HepG2 (cell line): ENCODE data around the gene LYPD3. TPM values are rescaled to one million over a fixed set of nuclear protein-coding genes. Genes with fewer than 3 reads are reported as not detected.
A peak's percentile ranks its signal among the peaks of the same experiment; 100 is the strongest.

ENCODE experiments used
- ATAC-seq: fragments of 200-7000 bp; cut with Tn5 transposase; 3 replicates; pipeline ENCODE4 v1.9.1; 2020; ENCODE audit warnings: mild to moderate bottlenecking, moderate library complexity
- Bru-seq: library from RNA; stranded (reverse); fragments of 400-500 nt; gene quantifications from one replicate; lab custom pipeline; 2021; lab: Mats Ljungman, UMichigan
- BruChase-seq, 2 experiments: library from RNA; stranded (reverse); fragments of 400-500 nt; gene quantifications; one replicate each; lab custom pipeline; 2021; lab: Mats Ljungman, UMichigan
- BruUV-seq: library from RNA; stranded (reverse); fragments of 400-500 nt; replicated peaks from 2 replicates; lab custom pipeline; 2021; lab: Mats Ljungman, UMichigan
- CTCF ChIA-PET: fragments of 300-600 bp; formaldehyde crosslinking; extraction: SDS; loops from one replicate; lab custom pipeline; 2021; ENCODE audit warnings: low total read pairs, inconsistent platforms, low intra/inter-chr PET ratio; lab: Yijun Ruan, JAX
- POLR2A ChIA-PET: fragments of 350-600 bp; sonication (Branson Sonifier 250); formaldehyde crosslinking; loops from one replicate; lab custom pipeline; 2020; ENCODE audit warnings: antibody characterized with exemption, inconsistent platforms; lab: Yijun Ruan, JAX
- DNase-seq: peaks from one replicate; pipeline ENCODE4 v3.0.0-alpha.2; 2015; ENCODE audit warnings: low spot score
- FAIRE-seq: peaks from 3 replicates; lab custom pipeline; 2011; peaks lifted over from hg19 to GRCh38; lab: Jason Lieb, UNC
- H2AFZ ChIP-seq: one replicate; pipeline ENCODE4 v1.6.1; 2011; ENCODE audit warnings: low read length, inconsistent platforms
- H3K27ac ChIP-seq: fragments of 300-600 bp; 3 replicates; pipeline ENCODE4 v1.8.0; 2011; ENCODE audit warnings: mixed run types, mild to moderate bottlenecking, mixed read lengths, low read length, inconsistent platforms; ENCODE audit not compliant: insufficient read depth; ENCODE audit errors: extremely low read length
- H3K27me3 ChIP-seq, 2 experiments: fragments of 200-600 bp in 1 of 2; 2 replicates in 1 of 2; 3 replicates in 1 of 2; pipeline versions ENCODE4 v1.6.0 to v1.8.0; 2011; ENCODE audit warnings: low read length in 2 of 2, mild to moderate bottlenecking in 2 of 2, moderate library complexity in 2 of 2, inconsistent platforms in 1 of 2; ENCODE audit not compliant: insufficient read depth in 2 of 2, control insufficient read depth in 1 of 2
- H3K36me3 ChIP-seq, 2 experiments: fragments of 200-600 bp in 1 of 2; replicated peaks in 1 of 2; 2 replicates in 1 of 2; 3 replicates in 1 of 2; pipeline versions ENCODE4 v1.5.1 to v1.8.0; 2011; ENCODE audit warnings: low read length in 2 of 2, inconsistent platforms in 1 of 2; ENCODE audit not compliant: insufficient read depth in 2 of 2, control insufficient read depth in 1 of 2
- H3K4me1 ChIP-seq: 2 replicates; pipeline ENCODE4 v1.5.1; 2012; ENCODE audit warnings: low read length, inconsistent platforms; ENCODE audit not compliant: insufficient read depth
- H3K4me2 ChIP-seq: 2 replicates; pipeline ENCODE4 v1.6.0; 2011; ENCODE audit warnings: low read depth, low read length, inconsistent platforms
- H3K4me3 ChIP-seq, 3 experiments: fragments of 200-600 bp in 1 of 3; sonication (generic), shearing (Covaris generic) in 1 of 3; replicated peaks in 1 of 3; 2 replicates each; pipeline ENCODE4 v1.5.1; 2011 to 2016; ENCODE audit warnings: low read length in 3 of 3, inconsistent platforms in 2 of 3, low read depth in 2 of 3, mild to moderate bottlenecking in 2 of 3, control low read depth in 1 of 3, mixed read lengths in 1 of 3; ENCODE audit not compliant: insufficient read depth in 1 of 3
- H3K79me2 ChIP-seq: one replicate; pipeline ENCODE4 v1.6.1; 2011; ENCODE audit warnings: low read length, inconsistent platforms; ENCODE audit not compliant: insufficient read depth
- H3K9ac ChIP-seq: 2 replicates; pipeline ENCODE4 v1.6.0; 2011; ENCODE audit warnings: mild to moderate bottlenecking, low read depth, low read length, inconsistent platforms; ENCODE audit not compliant: insufficient read depth
- H3K9me3 ChIP-seq: 2 replicates; pipeline ENCODE4 v1.5.1; 2012; ENCODE audit warnings: mild to moderate bottlenecking, low read length
- H4K20me1 ChIP-seq: 2 replicates; pipeline ENCODE4 v1.6.0; 2011; ENCODE audit warnings: inconsistent platforms, mild to moderate bottlenecking, low read length, moderate library complexity; ENCODE audit not compliant: insufficient read depth
- ARHGAP35 ChIP-seq: sonication (generic); formaldehyde crosslinking; IDR thresholded peaks from 2 replicates; pipeline ENCODE4 v1.9.0; 2022; ENCODE audit warnings: mild to moderate bottlenecking, inconsistent platforms, moderate library complexity, missing genetic modification reagents, borderline replicate concordance
- CHD4 ChIP-seq: fragments of 200-600 bp; sonication (generic); IDR thresholded peaks from 2 replicates; pipeline ENCODE4 v1.7.0; 2017; ENCODE audit warnings: mild to moderate bottlenecking, low read length, borderline replicate concordance
- FOXJ3 ChIP-seq: sonication (generic); formaldehyde crosslinking; IDR thresholded peaks from 2 replicates; pipeline ENCODE4 v1.4.0; 2020; ENCODE audit warnings: missing genetic modification reagents, mild to moderate bottlenecking, borderline replicate concordance
- NKX3-1 ChIP-seq: sonication (generic); formaldehyde crosslinking; IDR thresholded peaks from 2 replicates; pipeline ENCODE4 v1.5.0; 2020; ENCODE audit warnings: missing genetic modification reagents
- TCF7L2 ChIP-seq: IDR thresholded peaks from 2 replicates; pipeline ENCODE4 v1.6.1; 2011; ENCODE audit warnings: mild to moderate bottlenecking, low read depth, low read length, moderate library complexity
- ZBTB42 ChIP-seq: sonication (generic); formaldehyde crosslinking; IDR thresholded peaks from 2 replicates; pipeline ENCODE4 v1.5.0; 2020; ENCODE audit warnings: mild to moderate bottlenecking, missing genetic modification reagents
- ZMYM3 ChIP-seq: sonication (generic); formaldehyde crosslinking; IDR thresholded peaks from 2 replicates; pipeline ENCODE4 v1.5.1; 2020; ENCODE audit warnings: mild to moderate bottlenecking, missing genetic modification reagents
- ZNF30 ChIP-seq: sonication (generic); formaldehyde crosslinking; IDR thresholded peaks from 2 replicates; pipeline ENCODE4 v1.5.0; 2020; ENCODE audit warnings: mild to moderate bottlenecking, missing genetic modification reagents
- ZNF558 ChIP-seq: sonication (generic); formaldehyde crosslinking; IDR thresholded peaks from 2 replicates; pipeline ENCODE4 v1.9.0; 2022; ENCODE audit warnings: mild to moderate bottlenecking, missing genetic modification reagents, borderline replicate concordance
- WGBS: methylation state at CpG from one replicate; pipeline ENCODE4 v1.1.6; 2017; ENCODE audit warnings: low lambda C conversion rate; 5-methylcytosine and 5-hydroxymethylcytosine counted together
- in situ Hi-C: cut with HindIII; loops from 2 replicates; pipeline ENCODE4 v1.10.0; 2017; ENCODE audit warnings: low pct_unique_long_range_greater_than_20kb; ENCODE audit not compliant: extremely low pct_ligation_motif_present
- intact Hi-C: fragments of 100-400 bp; cut with micrococcal nuclease; formaldehyde crosslinking; loops from one replicate; pipeline ENCODE4 v1.10.0; 2022; ENCODE audit not compliant: unreplicated experiment
- long read RNA-seq, 2 experiments: library from RNA in 1 of 2; library from polyadenylated mRNA in 1 of 2; stranded (forward) in 1 of 2; unstranded in 1 of 2; transcript quantifications; one replicate each; pipeline ENCODE4 v2.0.0, GENCODE V29; 2019 to 2022
- polyA minus RNA-seq, 3 experiments: library from RNA; depleted of rRNA, polyadenylated mRNA; stranded (reverse); fragments of >200 nt; gene quantifications; 2 replicates each; pipeline ENCODE4 v1.2.3, GENCODE V29; 2011; ENCODE audit warnings: low replicate concordance in 1 of 3
- polyA plus RNA-seq, 8 experiments: library from polyadenylated mRNA; depleted of rRNA in 3 of 8; stranded (reverse) in 7 of 8; unstranded in 1 of 8; fragments of >200 nt; fragmentation: Illumina TruSeq in 4 of 8; extraction: Trizol in 4 of 8; gene quantifications; 2 replicates each; pipeline versions ENCODE4 v1.2.1 to v1.2.3, GENCODE V29; 2011 to 2016; ENCODE audit warnings: low read depth in 4 of 8, missing spikeins in 1 of 8, mixed read lengths in 1 of 8; ENCODE audit not compliant: insufficient read depth in 1 of 8
- total RNA-seq, 5 experiments: library from RNA; depleted of rRNA; stranded (reverse); fragments of >200 nt; fragmentation: Illumina TruSeq; extraction: Trizol; gene quantifications; 2 replicates each; pipeline ENCODE4 v1.2.3, GENCODE V29; 2016; ENCODE audit warnings: low read depth in 1 of 5
- TF ChIP-seq, protein P1 (sequence below): sonication (generic); formaldehyde crosslinking; IDR thresholded peaks from 2 replicates; pipeline ENCODE4 v1.4.0; 2020; ENCODE audit warnings: mild to moderate bottlenecking, missing genetic modification reagents

Gene LYPD3
- total RNA-seq (2016; rRNA removed; fragmentation: Illumina TruSeq; extraction: Trizol) (0.15 and 0.51 TPM in 2 replicates), polyA plus RNA-seq (2011; rRNA removed) (1.5 and 2.6 TPM in 2 replicates), polyA minus RNA-seq (2011; rRNA and poly(A)+ RNA removed; ENCODE audit: low replicate concordance) (2.5 and 11.3 TPM in 2 replicates), Bru-seq, nascent RNA (percentile 32 among the genes with signal in this experiment), BruChase-seq, experiment 1, labeled RNA remaining after a 6-hour chase (percentile 27 among the genes with signal in this experiment), BruChase-seq, experiment 2, labeled RNA remaining after a 2-hour chase (percentile 40 among the genes with signal in this experiment)
- 0.20 TPM in 1 of 2 replicates, not detected in the other for total RNA-seq (2016; cell fraction: cytosol; rRNA removed; fragmentation: Illumina TruSeq; extraction: Trizol; ENCODE audit: low read depth)
- total RNA-seq (2016; cell fraction: insoluble cytoplasmic fraction; rRNA removed; fragmentation: Illumina TruSeq; extraction: Trizol), result 0.24 and 0.35 TPM in 2 replicates
- 0.25 and 0.38 TPM in 2 replicates for total RNA-seq (2016; cell fraction: membrane; rRNA removed; fragmentation: Illumina TruSeq; extraction: Trizol)
- total RNA-seq (2016; cell fraction: nucleus; rRNA removed; fragmentation: Illumina TruSeq; extraction: Trizol), result 0.28 and 1.0 TPM in 2 replicates
- polyA plus RNA-seq (2011; cell fraction: cytosol; rRNA removed), result 1.6 and 2.4 TPM in 2 replicates
- polyA plus RNA-seq (2011; cell fraction: nucleus; rRNA removed), result 2.4 and 2.8 TPM in 2 replicates
- polyA plus RNA-seq (2012), result 1.6 and 1.9 TPM in 2 replicates
- 0.33 and 0.83 TPM in 2 replicates for polyA plus RNA-seq (2016; cell fraction: cytosol; fragmentation: Illumina TruSeq; extraction: Trizol; ENCODE audit: low read depth)
- polyA plus RNA-seq (2016; cell fraction: insoluble cytoplasmic fraction; fragmentation: Illumina TruSeq; extraction: Trizol; ENCODE audit: low read depth), result 0.90 and 1.0 TPM in 2 replicates
- 0.80 and 1.0 TPM in 2 replicates for polyA plus RNA-seq (2016; cell fraction: membrane; fragmentation: Illumina TruSeq; extraction: Trizol; ENCODE audit: low read depth)
- 1.1 and 1.2 TPM in 2 replicates for polyA plus RNA-seq (2016; cell fraction: nucleus; fragmentation: Illumina TruSeq; extraction: Trizol; ENCODE audit: insufficient read depth, low read depth)
- polyA minus RNA-seq (2011; cell fraction: cytosol; rRNA and poly(A)+ RNA removed), result 0.69 and 0.70 TPM in 2 replicates
- 0.77 and 0.99 TPM in 2 replicates for polyA minus RNA-seq (2011; cell fraction: nucleus; rRNA and poly(A)+ RNA removed)
- long read RNA-seq, experiment 1, partial matches to known transcripts, result 1 of 3 reads
- long read RNA-seq, experiment 1, other reads (novel, unspliced or antisense), result 0 of 3 reads
- long read RNA-seq, experiment 2, partial matches to known transcripts, result 0 of 1 reads
- long read RNA-seq, experiment 2, other reads (novel, unspliced or antisense), result 0 of 1 reads

DNA sequence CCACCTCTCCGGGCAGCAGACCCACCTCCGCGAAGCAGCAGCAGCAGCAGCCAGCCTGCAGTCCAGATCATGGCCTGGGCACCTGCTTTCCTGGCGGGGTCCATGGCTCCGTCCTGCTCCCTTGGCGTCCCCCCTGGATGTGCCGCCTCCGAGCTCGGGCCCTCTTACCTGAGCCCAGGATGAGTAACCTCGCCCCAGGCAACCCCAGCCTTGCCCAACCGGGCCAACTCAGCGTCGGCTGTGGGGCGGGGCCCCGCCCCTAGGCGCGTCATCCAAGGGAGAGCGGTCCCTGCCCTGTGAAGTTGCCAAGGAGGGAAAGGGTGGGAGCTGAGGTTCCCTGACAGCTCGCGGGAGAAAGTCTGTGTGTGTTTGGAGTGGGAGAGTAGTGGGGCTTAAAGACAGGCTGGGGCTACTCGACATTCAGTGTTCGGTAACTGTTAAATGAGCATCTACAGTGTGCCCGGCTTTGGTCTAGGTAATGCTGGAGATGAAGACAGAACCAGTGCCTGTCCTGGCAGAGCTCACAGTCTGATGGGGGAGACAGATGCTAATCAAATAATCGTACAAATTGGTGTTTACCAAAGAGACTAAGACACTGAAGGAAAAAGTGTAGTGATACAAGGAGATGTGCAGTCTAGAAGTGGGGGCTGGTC lies at the start of gene LYPD3:
Gene LYPD3, minus strand, starts transcription at position 141 of the 653 bp plus-strand sequence. Its CDS starts 37 bp downstream, at position 104.
- no peak for FAIRE-seq
- peak within 1 kb of the TSS; percentile 53; the same call in 1 of the 2 replicates for H3K9ac ChIP-seq
- H2AFZ ChIP-seq, result peak within 1 kb of the TSS; percentile 88
- in situ Hi-C loops (no loop called here), intact Hi-C loops (no loop called here)
- POLR2A ChIA-PET, result interaction anchor here (2.6 kb wide), 1 partner anchor 16 kb away, joined by 17 read pairs; no protein-coding TSS in a partner anchor
- no peaks in the 10 kb centered on the region for H3K36me3 ChIP-seq
- no peaks in the 10 kb centered on the region for H4K20me1 ChIP-seq
- H3K4me1 ChIP-seq, result peaks cover 59% of the 10 kb centered on the region
- no peak for ATAC-seq
- no peaks in the 10 kb centered on the region for H3K27me3 ChIP-seq
- no peak for DNase-seq
- H3K4me2 ChIP-seq, result peak within 1 kb of the TSS; percentile 99
- BruUV-seq, result no TSS peak
- no peaks in the 10 kb centered on the region for H3K9me3 ChIP-seq
- no peak within 1 kb of the TSS for H3K27ac ChIP-seq
- WGBS, result 66% methylated on average over 19 of the region's 24 CpGs
- CTCF ChIA-PET, result no interaction called here
- peak within 1 kb of the TSS; percentile 70 to 84 (median 73) for H3K4me3 ChIP-seq
- H3K79me2 ChIP-seq, result no peaks in the 10 kb centered on the region
- no peak for TF ChIP-seq ZNF30
- TF ChIP-seq, protein P1, sequence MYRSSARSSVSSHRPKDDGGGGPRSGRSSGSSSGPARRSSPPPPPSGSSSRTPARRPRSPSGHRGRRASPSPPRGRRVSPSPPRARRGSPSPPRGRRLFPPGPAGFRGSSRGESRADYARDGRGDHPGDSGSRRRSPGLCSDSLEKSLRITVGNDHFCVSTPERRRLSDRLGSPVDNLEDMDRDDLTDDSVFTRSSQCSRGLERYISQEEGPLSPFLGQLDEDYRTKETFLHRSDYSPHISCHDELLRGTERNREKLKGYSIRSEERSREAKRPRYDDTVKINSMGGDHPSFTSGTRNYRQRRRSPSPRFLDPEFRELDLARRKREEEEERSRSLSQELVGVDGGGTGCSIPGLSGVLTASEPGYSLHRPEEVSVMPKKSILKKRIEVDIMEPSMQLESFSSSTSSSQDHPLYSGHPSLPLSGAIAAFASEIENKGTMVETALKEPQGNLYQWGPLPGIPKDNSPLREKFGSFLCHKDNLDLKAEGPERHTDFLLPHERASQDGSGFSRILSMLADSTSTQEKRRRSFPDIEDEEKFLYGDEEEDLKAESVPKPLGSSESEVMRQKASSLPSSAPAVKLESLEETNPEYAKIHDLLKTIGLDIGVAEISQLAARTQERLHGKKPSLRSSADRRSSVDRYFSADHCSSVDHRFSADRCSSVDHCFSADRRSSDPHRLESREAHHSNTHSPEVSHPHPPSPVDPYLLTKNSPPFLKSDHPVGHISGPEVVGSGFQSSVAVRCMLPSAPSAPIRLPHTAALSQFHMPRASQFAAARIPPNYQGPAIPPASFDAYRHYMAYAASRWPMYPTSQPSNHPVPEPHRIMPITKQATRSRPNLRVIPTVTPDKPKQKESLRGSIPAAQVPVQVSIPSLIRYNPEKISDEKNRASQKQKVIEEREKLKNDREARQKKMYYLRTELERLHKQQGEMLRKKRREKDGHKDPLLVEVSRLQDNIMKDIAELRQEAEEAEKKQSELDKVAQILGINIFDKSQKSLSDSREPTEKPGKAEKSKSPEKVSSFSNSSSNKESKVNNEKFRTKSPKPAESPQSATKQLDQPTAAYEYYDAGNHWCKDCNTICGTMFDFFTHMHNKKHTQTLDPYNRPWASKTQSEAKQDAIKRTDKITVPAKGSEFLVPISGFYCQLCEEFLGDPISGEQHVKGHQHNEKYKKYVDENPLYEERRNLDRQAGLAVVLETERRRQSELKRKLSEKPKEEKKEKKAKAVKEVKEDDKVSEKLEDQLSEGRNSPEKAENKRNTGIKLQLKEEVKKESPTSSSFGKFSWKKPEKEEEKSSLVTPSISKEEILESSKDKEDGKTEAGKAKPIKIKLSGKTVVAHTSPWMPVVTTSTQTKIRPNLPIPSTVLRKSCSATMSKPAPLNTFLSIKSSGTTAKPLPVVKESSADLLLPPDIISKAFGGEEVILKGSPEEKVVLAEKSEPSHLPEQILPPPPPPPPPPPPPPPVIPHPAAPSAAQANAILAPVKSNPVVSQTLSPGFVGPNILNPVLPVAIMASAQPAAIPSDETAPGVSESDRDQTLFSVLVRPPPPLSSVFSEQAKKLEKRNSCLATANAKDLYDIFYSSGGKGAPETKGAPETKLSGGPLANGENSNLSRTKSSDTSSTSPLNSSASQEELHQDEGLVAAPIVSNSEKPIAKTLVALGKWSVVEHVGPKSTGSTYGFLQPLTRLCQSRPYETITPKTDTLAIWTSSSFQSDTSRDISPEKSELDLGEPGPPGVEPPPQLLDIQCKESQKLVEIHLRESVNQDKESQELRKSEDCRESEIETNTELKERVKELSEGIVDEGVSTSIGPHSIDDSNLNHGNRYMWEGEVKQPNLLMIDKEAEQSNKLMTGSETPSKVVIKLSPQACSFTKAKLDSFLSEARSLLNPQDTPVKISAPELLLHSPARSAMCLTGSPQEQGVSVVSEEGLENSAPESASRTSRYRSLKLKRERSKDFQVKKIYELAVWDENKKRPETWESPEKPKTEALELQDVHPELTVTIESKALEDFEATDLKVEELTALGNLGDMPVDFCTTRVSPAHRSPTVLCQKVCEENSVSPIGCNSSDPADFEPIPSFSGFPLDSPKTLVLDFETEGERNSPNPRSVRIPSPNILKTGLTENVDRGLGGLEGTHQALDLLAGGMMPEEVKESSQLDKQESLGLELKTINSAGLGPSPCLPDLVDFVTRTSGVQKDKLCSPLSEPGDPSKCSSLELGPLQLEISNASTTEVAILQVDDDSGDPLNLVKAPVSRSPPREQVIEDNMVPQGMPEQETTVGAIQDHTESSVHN, result no peak
- no peak for TF ChIP-seq NKX3-1 (CRISPR knock-in tag)
- no peak for TF ChIP-seq ARHGAP35 (CRISPR knock-in tag)
- no peak for TF ChIP-seq CHD4
- TF ChIP-seq ZNF558, result no peak
- no peak for TF ChIP-seq TCF7L2
- no peak for TF ChIP-seq FOXJ3 (CRISPR knock-in tag)
- TF ChIP-seq ZMYM3, result no peak
- TF ChIP-seq ZBTB42 (CRISPR knock-in tag), result no peak
